Stimulated activated CD4-positive, alpha-beta T cell treated with anti-CD3 and anti-CD28 coated beads, Interleukin-15, amount 100 ng/mL, for 1 hour (primary cell): ENCODE measurements around the gene SPSB3.
"Not testable (repeated sequence)": the region's sequence is repeated elsewhere in the genome, so short reads cannot be mapped to it uniquely, and the experiment has no call there.

Source experiments
- DNase-seq, 2 donors: peaks; one replicate each; pipeline ENCODE4 v3.0.0-alpha.2; 2020; ENCODE audit warnings: low read depth in 1 of 2, low spot score in 1 of 2

The SPSB3 gene

DNA sequence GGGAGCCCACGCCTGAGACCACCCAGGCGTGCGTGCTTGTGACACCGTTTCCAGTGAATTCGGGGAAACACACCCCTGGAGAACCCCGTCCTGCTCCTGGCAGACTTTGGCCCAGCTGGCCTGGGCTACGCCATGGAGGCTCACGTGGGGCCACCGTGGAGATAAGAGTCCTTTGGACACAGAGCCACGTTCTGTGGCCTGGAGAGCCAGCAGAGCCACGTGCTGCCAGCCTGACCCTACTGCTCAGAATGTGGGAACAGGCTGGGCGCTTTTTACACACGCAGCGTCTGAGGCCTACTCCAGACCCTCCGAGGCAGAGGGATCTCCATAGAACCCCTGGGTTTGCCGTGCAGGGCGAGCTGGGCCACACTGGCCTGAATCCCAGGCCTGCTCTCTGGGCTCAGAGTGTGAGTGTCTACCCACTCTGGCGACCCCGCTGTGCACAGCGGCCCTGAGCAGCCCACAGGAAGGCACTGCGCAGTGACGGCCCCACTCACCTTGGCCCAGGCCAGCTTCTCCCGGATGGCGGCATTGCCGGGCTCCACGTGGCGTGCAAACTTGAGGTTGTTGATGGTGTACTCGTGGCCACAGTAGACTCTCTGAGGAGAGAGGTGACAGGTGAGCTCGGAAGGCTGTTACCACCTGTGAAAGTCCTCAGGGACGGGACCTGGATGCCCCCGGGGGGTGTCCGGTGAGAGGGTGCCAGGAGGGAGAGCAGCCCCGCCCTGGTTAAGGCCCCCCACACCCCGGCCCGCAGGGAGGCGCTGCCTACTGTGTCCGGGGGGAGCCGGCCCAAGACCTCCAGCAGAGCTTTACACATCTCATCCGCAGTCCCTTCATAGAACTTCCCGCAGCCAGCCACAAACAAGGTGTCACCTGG is 34.3 kb upstream of the SPSB3 start:
- no peak for DNase-seq

DNA sequence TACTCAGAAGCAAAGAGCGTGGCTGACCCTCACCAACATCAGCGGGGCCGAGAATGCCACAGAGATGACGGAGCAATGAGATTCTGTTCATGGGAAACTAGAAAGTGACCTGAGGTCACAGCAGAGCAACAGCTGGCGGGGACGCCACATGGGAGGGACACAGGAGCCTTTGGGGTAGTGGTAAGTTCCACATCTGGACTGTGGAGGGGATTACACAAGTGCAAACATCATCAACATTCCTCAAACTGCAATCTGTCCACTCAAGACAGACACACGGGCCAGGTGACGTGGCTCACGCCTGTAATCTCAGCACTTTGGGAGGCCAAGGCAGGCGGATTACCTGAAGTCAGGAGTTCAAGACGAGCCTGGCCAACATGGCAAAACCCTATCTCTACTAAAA is 33.1 kb upstream of the SPSB3 start:
- DNase-seq = no peak

DNA sequence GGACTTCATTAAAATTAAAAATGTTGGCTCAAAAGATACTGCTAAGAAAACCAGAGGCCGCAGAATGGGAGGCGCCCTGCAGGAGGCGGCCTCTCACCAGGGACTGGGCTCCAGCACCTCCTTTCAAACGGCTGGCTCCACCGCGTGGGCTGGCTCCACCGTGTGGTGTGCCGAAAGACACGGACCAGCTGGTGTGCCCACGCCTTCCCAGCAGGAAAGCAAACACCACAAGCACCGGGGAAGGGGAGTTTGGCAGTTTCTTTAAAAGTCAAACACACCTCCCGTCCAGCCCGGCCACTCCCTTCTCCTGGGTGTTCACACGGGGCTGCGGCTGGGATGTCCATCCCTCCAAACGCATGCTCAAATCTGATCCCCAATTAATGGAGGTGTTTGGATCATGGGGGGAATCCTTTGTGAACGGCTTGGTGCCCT is 30.4 kb upstream of the SPSB3 start:
- DNase-seq = peak in 1 of 2 donors; percentile 28

DNA sequence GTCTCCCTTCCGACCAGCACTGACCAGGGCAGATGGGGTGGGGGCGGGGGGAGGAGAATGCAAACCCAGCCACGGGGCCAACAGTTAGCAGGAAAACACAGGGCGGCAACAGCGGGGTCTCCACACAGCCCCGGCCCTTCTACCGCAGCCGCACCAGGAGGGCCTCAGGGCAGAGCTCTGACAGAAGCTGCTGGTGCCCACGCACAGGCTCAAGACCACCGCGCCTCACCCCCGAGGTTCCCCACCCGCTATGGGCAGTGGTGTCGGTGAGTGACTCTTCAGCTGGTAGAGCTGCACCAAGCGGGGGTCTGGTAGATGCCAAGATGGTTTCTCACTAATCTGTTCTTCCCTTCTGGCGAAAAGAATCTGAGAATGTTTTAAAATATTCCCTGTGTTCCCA is 28.2 kb upstream of the SPSB3 start:
- DNase-seq = no peak

DNA sequence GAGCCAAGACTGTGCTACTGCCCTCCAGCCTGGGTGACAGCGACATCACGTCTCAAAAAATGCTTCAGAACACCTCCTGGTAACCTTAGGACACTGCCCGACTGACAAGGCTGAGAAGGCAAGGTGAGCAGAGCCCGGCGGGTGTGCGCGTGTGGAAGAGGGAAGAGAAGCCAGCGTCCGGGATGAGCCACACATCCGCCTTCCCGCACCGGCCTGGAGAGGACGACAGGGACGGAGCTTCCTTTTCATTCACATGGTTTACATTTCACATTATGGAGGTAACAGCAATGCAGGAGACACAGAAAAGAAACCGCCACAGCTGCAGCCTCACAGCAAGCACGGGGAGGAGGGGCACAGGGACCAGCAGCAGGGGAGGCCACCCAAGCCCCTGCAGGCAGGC is 27.7 kb upstream of the SPSB3 start:
- no peak for DNase-seq

DNA sequence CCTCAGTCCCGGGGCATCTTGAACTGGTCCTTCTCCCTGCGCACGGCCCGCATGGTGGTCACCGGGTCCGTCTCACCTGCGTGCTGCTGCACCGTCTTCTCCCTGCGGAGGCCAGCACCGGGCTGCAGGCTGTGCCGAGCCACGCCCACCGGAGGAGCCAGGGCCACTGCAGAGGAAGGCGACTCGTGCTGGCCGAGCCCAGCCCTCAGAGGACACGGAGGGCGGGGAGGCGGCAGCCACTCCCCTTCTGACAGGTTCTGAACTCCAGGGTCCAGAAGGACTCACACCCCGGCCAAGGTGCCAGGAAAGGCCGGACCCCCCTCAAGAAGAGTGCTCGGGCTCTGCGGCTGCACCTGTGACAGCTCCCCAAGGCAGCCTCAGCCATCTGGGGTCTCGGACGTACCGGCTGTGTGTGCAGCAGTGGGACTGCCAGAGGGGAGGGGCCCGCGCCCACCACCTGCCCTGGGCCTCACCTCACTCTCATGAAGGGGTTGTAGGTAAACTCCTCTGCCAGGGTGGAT is 27.0 kb upstream of the SPSB3 start:
- no peak for DNase-seq

DNA sequence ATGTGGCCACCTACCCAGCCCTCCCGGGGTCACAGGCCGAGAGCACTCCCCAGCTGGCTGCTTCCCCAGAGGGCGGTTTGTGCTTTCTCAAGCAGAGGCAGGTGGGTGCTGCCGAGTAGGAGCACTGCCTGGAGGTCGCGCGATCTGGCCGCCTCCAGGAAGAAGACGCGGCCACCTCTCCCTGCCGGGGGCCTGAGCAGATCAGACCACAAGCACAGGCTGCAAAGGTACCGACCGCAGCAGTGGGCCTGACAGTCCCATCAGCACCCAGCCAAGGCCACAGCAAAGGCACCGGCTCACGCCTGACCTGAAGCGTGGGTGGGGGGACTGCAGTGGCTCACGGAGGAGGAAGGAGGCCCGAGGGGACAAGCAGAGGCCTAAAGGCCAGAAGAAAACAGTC is 26.3 kb upstream of the SPSB3 start:
- no peak for DNase-seq

DNA sequence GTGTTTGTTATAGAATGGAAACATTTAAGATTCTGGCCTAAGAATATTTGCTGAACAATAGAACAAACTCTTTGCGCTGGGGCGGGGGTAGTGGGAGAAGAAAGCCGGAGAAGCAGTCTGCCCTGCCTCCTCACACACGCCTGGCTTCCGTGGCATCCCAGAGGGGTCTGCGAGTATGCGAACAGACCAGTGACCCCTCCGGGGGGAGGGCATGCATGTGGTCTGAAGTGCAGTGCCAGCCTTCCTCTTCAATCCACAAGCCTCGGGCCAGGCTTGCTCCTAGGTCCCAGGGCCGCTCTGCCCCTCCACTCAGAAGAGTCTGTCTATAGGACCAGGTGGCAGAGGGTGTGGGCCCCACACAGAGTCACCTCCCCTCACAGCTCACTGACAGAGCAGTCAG is 25.3 kb upstream of the SPSB3 start:
- no peak for DNase-seq

DNA sequence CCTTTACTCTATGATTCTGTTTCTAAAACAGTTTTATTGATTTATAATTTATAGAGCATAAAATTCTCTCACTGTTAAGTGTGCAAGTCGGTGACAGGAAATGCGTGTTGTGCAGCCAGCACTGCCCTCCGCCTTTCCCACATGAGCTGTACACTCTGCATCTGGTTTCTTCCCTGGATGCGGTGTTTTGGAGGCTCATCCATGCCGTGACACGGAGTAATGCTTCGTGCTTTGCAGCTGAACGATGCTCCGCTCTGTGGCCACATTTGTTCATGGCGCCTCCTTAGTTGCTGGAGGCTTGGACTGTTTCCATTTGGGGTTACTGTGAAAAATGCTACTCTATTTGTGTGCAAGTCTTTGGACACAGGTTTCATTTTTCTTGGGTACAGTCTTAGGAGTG is 18.3 kb upstream of the SPSB3 start:
- no peak for DNase-seq

DNA sequence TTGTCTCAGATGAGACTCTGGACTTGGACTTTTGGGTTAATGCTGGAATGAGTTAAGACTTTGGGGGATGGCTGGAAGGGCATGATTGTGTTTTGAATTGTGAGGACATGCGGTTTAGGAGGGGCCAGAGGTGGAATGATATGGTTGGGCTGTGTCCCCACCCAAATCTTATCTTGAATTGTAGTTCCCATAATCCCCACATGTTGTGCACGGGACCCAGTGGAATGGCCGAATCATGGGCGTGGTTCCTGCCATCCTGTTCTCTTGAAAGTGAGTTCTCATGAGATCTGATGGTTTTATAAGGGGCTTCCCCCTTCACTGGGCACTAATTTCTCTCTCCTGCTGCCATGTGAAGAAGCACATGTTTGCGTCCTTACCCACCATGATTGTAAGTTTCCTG is 16.9 kb upstream of the SPSB3 start:
- DNase-seq = not testable (repeated sequence)

DNA sequence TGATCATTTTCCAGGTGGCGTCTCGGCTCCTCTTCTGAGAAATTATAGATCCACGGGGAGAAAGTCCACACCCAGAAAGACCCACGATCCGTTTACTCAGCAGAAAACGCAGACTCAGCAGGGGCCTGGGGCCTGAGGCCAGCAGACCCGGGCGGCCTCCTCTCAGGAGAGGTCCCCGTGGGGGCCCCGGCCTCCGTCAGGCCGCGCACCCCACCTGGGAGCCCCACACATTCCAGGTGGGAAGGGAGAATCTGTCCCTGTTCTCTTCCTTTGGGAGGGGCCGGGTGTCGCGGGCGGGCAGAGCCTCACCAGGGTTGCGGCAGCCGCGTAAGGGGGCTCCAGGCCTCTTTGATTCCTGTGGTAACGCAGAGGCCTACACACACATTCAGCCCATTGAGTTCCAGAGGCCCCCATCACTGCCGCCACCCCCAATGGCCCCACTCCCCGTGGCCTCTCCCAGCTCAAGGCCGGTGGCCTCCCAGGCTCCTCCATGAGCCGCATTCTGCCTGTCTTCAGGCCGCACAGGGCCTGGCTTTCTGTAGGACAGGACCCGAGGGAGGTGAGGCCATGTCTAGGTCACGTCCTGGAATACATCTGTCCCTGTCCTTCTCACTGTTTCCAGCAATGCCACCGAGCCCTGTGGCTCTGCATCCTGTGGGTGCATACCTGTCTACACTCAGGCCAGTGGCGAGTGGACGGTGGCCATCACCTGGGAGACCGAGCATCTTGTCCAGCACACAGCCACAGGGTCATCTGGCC is 12.7 kb upstream of the SPSB3 start:
- DNase-seq = no peak

DNA sequence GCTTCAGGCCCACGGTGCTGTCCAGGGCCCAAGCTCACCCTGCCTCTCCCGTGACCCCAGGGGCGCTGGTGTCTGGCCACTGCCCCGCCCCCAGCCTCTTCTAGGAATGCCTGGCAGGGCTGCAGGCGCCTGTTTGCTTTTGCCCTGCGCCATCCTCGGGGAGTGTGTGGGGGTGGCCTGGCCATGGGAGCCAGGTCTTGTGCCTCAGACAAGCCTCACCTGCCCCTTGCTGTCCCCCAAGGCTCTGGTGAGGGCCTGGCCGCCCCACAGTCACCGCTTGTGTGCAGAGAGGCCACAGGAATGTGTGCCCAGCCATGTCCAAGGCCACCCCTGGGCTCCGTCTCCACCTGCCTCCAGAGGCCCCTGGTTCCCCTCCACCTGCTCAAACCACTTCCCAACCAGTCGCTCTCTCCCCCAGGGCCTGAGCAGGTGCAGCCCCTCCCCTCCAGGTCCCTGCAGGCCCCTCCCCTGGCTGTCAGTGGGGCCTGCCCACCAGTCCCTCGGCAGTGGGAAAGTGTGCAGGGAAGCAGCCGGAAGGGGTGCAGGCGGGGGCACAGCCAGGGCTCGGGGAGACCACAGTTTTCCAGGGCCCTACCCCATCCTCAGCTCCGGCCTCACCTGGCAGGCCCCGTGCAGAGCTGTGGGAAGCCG is 12.0 kb upstream of the SPSB3 start:
- no peak for DNase-seq

DNA sequence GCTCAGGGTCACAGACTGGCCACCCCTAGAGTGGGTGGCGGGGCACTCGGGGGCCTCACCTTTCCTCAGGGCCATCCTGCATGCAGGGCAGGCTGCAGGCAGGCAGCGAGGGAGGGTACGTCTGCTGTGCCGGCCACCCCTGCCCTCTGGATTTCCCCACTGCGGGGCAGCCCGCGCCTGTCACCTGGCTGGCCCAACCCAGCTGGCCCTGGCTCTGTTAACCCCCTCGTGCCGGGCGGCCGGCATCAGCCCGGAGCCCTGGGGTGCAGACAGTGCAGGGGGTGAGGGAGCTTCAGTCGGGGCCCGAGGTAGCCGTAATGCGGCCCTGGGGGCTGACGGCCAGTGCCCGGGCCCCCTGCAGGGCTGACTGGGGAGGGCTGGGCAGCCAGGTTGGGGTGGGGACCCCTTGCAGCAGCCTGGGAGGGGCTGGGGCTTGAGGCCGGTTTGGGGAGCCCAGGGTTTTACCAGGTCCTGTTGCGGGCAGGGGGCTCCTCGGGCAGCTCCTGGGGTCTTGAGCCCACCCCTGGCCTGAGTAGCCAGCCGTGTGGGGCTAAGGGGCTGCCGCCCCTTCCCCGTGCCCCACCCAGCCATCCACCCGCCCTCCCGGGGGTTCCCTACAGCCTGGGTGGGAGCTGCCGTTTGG is 11.3 kb upstream of the SPSB3 start, which contains the start of gene IGFALS:
Gene IGFALS, minus strand, starts transcription at position 128 of the 643 bp plus-strand sequence. Its CDS starts 53 bp downstream, at position 75.
- no peak for DNase-seq

DNA sequence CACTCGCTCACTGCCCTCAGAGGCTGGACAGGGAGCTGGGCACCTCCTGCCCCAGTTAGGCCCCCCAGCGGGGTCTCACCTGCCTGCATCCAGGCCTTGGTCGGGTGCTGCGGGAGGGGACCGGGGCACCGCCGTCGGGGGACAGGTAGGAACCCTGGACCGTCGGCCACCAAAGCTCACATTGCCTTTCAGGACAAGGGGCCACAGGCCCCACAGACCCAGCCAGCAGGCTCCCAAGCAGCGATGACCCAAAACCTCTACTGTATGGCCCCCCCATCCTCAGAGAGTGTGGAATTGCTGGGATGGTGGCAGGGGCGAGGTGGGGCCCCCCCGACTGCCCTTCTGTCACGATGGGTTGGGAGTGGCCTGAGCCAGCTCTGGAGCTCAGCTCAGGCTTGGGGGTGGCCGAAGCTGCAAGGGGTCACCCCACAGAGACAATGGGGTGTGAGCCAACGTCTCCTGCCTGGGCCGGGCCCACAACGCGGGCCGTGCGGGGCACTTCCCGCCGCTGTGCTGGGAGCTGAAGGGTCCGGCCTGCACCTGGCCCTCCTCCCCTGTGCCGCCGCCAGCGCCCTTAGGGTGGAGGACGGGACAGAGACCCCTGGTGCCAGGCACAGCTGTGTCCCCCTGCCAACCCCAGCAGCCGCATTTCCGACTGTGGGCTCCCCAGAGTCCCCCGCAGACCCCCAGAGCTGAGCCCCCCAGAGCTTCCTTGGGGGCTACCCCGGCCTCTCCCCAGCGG is 10.6 kb upstream of the SPSB3 start:
- no peak for DNase-seq

DNA sequence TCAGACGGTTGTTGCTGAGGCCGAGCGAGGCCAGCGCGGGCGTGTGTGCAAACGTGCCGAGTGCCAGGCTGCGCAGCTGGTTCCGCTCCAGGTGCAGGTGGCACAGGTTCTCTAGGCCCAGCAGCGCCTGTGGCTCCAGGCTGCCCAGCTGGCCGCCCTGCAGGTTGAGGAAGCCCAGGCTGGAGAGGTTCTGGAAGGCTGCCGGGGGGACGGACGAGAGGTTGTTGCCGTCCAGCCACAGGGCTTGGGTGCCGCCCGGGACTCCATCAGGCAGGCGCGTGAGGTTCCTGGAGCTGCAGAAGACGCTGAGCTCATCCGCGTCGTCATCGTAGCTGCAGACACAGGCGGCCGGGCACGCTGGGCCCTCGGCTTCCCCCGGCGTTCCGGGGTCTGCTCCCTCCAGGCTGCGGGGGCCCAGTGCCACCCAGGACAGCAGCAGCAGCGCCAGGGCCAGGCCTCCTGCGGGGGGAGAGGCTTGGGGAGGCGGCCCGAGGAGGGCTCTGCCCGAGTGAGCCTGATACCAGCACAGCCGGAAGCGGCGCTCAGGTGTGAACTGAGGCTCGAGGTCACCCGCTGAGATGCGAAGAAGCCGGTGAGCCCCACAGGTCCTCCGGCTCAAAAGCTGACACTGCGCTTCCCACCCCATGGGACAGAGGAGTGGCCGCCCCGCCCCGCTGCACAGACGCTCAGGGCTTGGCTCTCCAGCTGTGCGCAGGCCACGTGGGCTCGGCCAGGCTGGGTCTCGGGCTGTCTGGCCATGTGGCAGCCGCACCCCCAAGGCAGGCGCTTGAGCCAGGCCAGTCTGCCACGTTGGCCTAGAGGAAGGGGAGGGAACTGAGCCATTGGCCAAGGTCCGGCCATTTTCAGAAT is 9.8 kb upstream of the SPSB3 start:
- no peak for DNase-seq

DNA sequence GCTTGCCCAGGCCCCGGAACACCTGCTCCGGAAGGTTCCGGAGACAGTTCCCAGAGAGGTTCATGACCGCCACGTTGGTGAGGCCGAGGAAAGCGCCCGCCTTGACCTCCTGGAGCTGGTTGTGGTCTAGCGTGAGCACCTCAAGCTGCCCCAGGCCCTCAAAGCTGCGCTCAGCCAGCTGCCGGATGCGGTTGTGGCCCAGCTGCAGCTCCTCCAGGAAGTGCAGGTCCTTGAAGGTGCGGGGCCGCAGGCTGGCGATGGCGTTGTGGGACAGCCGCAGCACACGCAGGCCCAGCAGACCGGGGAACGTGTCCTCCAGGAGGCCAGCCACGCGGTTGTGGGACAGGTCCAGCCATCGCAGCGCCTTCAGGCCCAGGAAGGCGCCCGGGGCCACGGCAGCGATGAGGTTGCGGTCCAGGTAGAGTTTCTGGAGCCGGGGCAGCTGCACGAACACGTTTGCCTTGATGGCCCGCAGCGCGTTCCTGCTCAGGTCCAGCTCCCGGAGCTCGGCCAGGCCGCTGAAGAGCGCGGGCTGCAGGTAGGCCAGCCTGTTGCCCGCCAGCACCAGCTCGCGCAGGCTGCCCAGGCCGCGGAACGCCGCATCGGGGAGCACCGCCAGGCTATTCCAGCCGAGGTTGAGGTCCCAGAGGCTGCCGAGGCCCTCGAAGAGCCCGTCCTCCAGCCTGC is 9.0 kb upstream of the SPSB3 start:
- no peak for DNase-seq

DNA sequence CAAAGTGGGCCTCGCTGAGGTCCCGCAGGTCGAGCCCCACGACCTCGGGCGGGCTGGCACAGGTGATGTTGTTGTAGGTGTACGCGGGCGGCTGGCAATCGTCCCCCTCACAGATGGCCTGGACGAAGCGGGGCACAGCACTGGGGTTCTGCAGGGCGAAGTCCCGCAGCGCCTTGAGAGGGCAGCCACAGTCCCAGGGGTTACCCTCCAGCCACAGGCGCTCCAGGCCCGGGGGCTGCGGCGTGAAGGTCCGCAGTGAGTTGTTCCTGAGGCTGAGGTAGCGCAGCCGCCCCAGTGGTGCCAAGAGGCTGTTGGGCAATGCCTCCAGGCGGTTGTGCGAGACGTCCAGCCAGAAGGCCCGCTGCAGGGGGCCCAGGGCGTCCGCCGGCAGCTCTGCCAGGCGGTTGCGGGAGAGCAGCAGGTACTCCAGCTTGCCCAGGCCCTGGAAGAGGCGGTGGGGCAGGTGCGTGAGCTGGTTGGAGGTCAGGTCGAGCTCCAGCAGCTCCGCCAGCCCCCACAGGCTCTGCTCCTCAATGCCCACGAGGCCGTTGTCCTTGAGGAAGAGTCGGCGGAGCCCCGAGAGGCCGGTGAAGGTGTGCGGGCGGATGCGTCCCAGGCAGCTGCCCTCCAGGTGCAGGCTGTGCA is 8.4 kb upstream of the SPSB3 start:
- no peak for DNase-seq

DNA sequence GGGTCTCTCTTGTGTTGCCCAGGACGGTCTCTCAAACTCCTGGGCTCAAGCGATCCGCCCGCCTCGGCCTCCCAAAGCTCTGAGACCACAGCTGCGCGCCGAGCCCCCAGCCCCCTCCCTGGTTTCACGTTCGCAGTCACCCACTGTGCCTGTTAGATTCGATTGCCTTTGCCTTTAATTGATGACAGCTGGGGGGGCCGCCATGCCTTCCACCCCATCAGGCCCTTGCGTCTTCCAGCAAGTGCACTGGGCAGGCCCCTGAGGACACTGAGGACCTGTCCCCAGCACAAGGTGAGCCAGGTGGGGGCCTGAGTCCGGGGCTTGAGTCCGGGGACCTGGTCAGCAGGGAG is 7.9 kb upstream of the SPSB3 start:
- DNase-seq = no peak
